Measurements from ENCODE around the gene CRYL1.

DNA sequence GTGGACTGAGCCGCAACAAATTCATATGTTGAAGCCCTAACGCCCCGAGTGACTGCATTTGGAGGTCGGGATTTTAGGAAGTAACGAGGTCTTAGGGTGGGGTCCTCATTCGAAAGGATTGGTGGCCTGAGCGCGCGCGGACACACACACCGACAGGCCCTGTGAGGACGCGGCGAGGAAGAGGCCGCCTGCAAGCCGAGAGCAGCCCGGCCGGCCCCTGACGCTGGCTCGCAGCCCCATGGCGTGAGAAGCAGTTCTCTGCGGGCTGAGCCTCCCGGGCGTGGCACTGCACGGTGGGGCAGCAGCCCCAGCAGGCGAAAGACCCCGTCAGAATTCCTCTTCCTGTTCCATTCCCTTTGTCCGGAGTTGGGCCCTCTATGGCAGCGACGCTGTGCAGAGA lies 131.2 kb downstream of the CRYL1 start:
- TF ChIP-seq EZH2 (IDR thresholded peaks at IDR 0.05; ENCODE audit: insufficient read depth, poor library complexity, severe bottlenecking) (no peak), EZH2phosphoT487 (IDR thresholded peaks at IDR 0.05; ENCODE audit: insufficient read depth, low read depth) (no peak)

Data from GM23248 (cell line).